ENCODE measurements around the gene FOXRED2. TPM values are rescaled to one million over a fixed set of nuclear protein-coding genes. Genes with fewer than 3 reads are reported as not detected.

FOXRED2 gene
- total RNA-seq (2021), result 53.8 and 60.4 TPM in 2 replicates
- percentile 62 among the genes with signal in this experiment for Bru-seq, nascent RNA
- percentile 64 among the genes with signal in this experiment for BruChase-seq, experiment 1, labeled RNA remaining after a 2-hour chase
- percentile 88 among the genes with signal in this experiment for BruChase-seq, experiment 2, labeled RNA remaining after a 6-hour chase
- long read RNA-seq, full-length matches to known transcripts, result 13 of 60 reads
- long read RNA-seq, partial matches to known transcripts, result 15 of 60 reads
- long read RNA-seq, other reads (novel, unspliced or antisense), result 32 of 60 reads

- Histone ChIP-seq H3K9me3 (ENCODE audit: low read depth, low read length, poor library complexity, severe bottlenecking) (no peaks in the 10 kb centered on the region), H3K36me3 (ENCODE audit: insufficient read depth, low read length, poor library complexity, severe bottlenecking) (peaks cover 21% of the 10 kb centered on the region), H3K27ac (ENCODE audit: low read depth, low read length, poor library complexity, severe bottlenecking) (peak within 1 kb of the TSS; percentile 77), H3K4me1 (ENCODE audit: insufficient read depth, low read length, poor library complexity, severe bottlenecking) (peaks cover 17% of the 10 kb centered on the region), H3K4me3 (ENCODE audit: low read depth, low read length, poor library complexity, severe bottlenecking) (peak within 1 kb of the TSS; percentile 52), H3K27me3 (replicated peaks; ENCODE audit: insufficient read depth, low read depth, low read length, poor library complexity) (no peaks in the 10 kb centered on the region)
- no TSS peak for BruUV-seq (replicated peaks)
- POLR2A ChIA-PET (ENCODE audit: low non-redundant PET), result interaction anchor here (1.2 kb wide), 1 partner anchor 25 kb away, joined by 3 read pairs; the partner anchor contains the start of gene TXN2
- intact Hi-C loops (cut with micrococcal nuclease; ENCODE audit: unreplicated experiment), result no loop called here
- peak; percentile 91 for DNase-seq (ENCODE audit: low spot score)
- TF ChIP-seq EZH2 (IDR thresholded peaks at IDR 0.05; ENCODE audit: borderline replicate concordance, low read depth, low read length, poor library complexity, severe bottlenecking) (no peak), CTCF (conservative IDR thresholded peaks at IDR 0.05; ENCODE audit: low read depth, low read length) (no peak)
- CTCF ChIA-PET, result no interaction called here
These were observed at the start of gene FOXRED2 for GRCh38 chr22:36506637-36507517. Gene FOXRED2 (minus strand): TSS chr22:36507040. CDS start chr22:36506422, 618 bp downstream.

GRCh38 chr22:36554098-36554497, 47.3 kb upstream of the FOXRED2 start:
- H3K9me3 ChIP-seq (ENCODE audit: low read depth, low read length, poor library complexity, severe bottlenecking), result no peaks in the 10 kb centered on the region
- no peak overlapping the region for H3K4me3 ChIP-seq (ENCODE audit: low read depth, low read length, poor library complexity, severe bottlenecking)
- no peaks in the 10 kb centered on the region for H3K4me1 ChIP-seq (ENCODE audit: insufficient read depth, low read length, poor library complexity, severe bottlenecking)
- no peak for DNase-seq (ENCODE audit: low spot score)
- CTCF ChIA-PET, result interaction anchor here (0.7 kb wide), 1 partner anchor 84 kb away, joined by 4 read pairs; no protein-coding TSS in a partner anchor
- no peak overlapping the region for H3K27ac ChIP-seq (ENCODE audit: low read depth, low read length, poor library complexity, severe bottlenecking)
- BruUV-seq (replicated peaks), result no TSS peak
- TF ChIP-seq CTCF (conservative IDR thresholded peaks at IDR 0.05; ENCODE audit: low read depth, low read length), result no peak
- TF ChIP-seq EZH2 (IDR thresholded peaks at IDR 0.05; ENCODE audit: borderline replicate concordance, low read depth, low read length, poor library complexity, severe bottlenecking), result no peak
- no peaks in the 10 kb centered on the region for H3K27me3 ChIP-seq (replicated peaks; ENCODE audit: insufficient read depth, low read depth, low read length, poor library complexity)
- intact Hi-C loops (cut with micrococcal nuclease; ENCODE audit: unreplicated experiment), result no loop called here
- POLR2A ChIA-PET (ENCODE audit: low non-redundant PET), result interaction anchor here (0.5 kb wide), 1 partner anchor 593 kb away, joined by 3 read pairs; no protein-coding TSS in a partner anchor
- H3K36me3 ChIP-seq (ENCODE audit: insufficient read depth, low read length, poor library complexity, severe bottlenecking), result no peaks in the 10 kb centered on the region

DNA sequence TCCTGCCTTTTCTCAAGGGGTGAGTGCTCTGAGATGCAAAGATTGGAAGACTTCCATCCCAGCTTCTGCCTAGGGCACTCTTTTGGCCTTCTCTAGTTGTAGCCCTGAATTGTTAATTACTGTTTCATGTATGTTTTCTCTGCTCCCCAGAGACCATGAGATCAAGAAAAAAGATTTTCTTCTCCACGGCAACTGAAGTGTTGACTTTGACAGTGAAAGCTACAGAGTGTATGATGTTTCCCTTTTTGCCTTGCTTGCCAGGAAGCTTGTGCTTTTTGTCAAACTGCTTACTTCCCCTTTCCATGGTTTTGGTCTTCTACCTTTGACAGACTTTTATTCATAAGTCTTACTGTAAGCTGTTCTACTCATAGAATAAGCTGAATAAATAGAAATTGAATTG, 45.4 kb upstream of the FOXRED2 start:
- BruUV-seq (replicated peaks), result no TSS peak

More for the DNA sequence above, 45.4 kb upstream of the FOXRED2 start:
- TF ChIP-seq CTCF (conservative IDR thresholded peaks at IDR 0.05; ENCODE audit: low read depth, low read length) (no peak), EZH2 (IDR thresholded peaks at IDR 0.05; ENCODE audit: borderline replicate concordance, low read depth, low read length, poor library complexity, severe bottlenecking) (no peak)
- DNase-seq (ENCODE audit: low spot score), result no peak
- H3K27me3 ChIP-seq (replicated peaks; ENCODE audit: insufficient read depth, low read depth, low read length, poor library complexity), result no peaks in the 10 kb centered on the region
- H3K27ac ChIP-seq (ENCODE audit: low read depth, low read length, poor library complexity, severe bottlenecking), result no peak overlapping the region
- no peak overlapping the region for H3K4me3 ChIP-seq (ENCODE audit: low read depth, low read length, poor library complexity, severe bottlenecking)
- H3K9me3 ChIP-seq (ENCODE audit: low read depth, low read length, poor library complexity, severe bottlenecking), result no peaks in the 10 kb centered on the region
- intact Hi-C loops (cut with micrococcal nuclease; ENCODE audit: unreplicated experiment), result no loop called here
- no peaks in the 10 kb centered on the region for H3K36me3 ChIP-seq (ENCODE audit: insufficient read depth, low read length, poor library complexity, severe bottlenecking)
- ChIA-PET POLR2A (ENCODE audit: low non-redundant PET) (no interaction called here), CTCF (no interaction called here)
- no peaks in the 10 kb centered on the region for H3K4me1 ChIP-seq (ENCODE audit: insufficient read depth, low read length, poor library complexity, severe bottlenecking)
